HepG2 (cell line): Measurements from ENCODE around the gene UGCG. TPM values are rescaled to one million over a fixed set of nuclear protein-coding genes. Genes with fewer than 3 reads are reported as not detected.

Experiments used
- ATAC-seq: fragments of 200-7000 bp; cut with Tn5 transposase; 3 replicates; pipeline ENCODE4 v1.9.1; 2020; ENCODE audit warnings: mild to moderate bottlenecking, moderate library complexity
- BruUV-seq: library from RNA; stranded (reverse); fragments of 400-500 nt; replicated peaks from 2 replicates; lab custom pipeline; 2021; lab: Mats Ljungman, UMichigan
- CTCF ChIA-PET: fragments of 300-600 bp; formaldehyde crosslinking; extraction: SDS; loops from one replicate; lab custom pipeline; 2021; ENCODE audit warnings: low total read pairs, inconsistent platforms, low intra/inter-chr PET ratio; lab: Yijun Ruan, JAX
- POLR2A ChIA-PET: fragments of 350-600 bp; sonication (Branson Sonifier 250); formaldehyde crosslinking; loops from one replicate; lab custom pipeline; 2020; ENCODE audit warnings: antibody characterized with exemption, inconsistent platforms; lab: Yijun Ruan, JAX
- DNase-seq: peaks from one replicate; pipeline ENCODE4 v3.0.0-alpha.2; 2015; ENCODE audit warnings: low spot score
- FAIRE-seq: peaks from 3 replicates; lab custom pipeline; 2011; peaks lifted over from hg19 to GRCh38; lab: Jason Lieb, UNC
- H2AFZ ChIP-seq: one replicate; pipeline ENCODE4 v1.6.1; 2011; ENCODE audit warnings: low read length, inconsistent platforms
- H3K27ac ChIP-seq: fragments of 300-600 bp; 3 replicates; pipeline ENCODE4 v1.8.0; 2011; ENCODE audit warnings: mixed run types, mild to moderate bottlenecking, mixed read lengths, low read length, inconsistent platforms; ENCODE audit not compliant: insufficient read depth; ENCODE audit errors: extremely low read length
- H3K27me3 ChIP-seq, 2 experiments: fragments of 200-600 bp in 1 of 2; 2 replicates in 1 of 2; 3 replicates in 1 of 2; pipeline versions ENCODE4 v1.6.0 to v1.8.0; 2011; ENCODE audit warnings: low read length in 2 of 2, mild to moderate bottlenecking in 2 of 2, moderate library complexity in 2 of 2, inconsistent platforms in 1 of 2; ENCODE audit not compliant: insufficient read depth in 2 of 2, control insufficient read depth in 1 of 2
- H3K36me3 ChIP-seq, 2 experiments: fragments of 200-600 bp in 1 of 2; replicated peaks in 1 of 2; 2 replicates in 1 of 2; 3 replicates in 1 of 2; pipeline versions ENCODE4 v1.5.1 to v1.8.0; 2011; ENCODE audit warnings: low read length in 2 of 2, inconsistent platforms in 1 of 2; ENCODE audit not compliant: insufficient read depth in 2 of 2, control insufficient read depth in 1 of 2
- H3K4me1 ChIP-seq: 2 replicates; pipeline ENCODE4 v1.5.1; 2012; ENCODE audit warnings: low read length, inconsistent platforms; ENCODE audit not compliant: insufficient read depth
- H3K4me2 ChIP-seq: 2 replicates; pipeline ENCODE4 v1.6.0; 2011; ENCODE audit warnings: low read depth, low read length, inconsistent platforms
- H3K4me3 ChIP-seq, 3 experiments: fragments of 200-600 bp in 1 of 3; sonication (generic), shearing (Covaris generic) in 1 of 3; replicated peaks in 1 of 3; 2 replicates each; pipeline ENCODE4 v1.5.1; 2011 to 2016; ENCODE audit warnings: low read length in 3 of 3, inconsistent platforms in 2 of 3, low read depth in 2 of 3, mild to moderate bottlenecking in 2 of 3, control low read depth in 1 of 3, mixed read lengths in 1 of 3; ENCODE audit not compliant: insufficient read depth in 1 of 3
- H3K79me2 ChIP-seq: one replicate; pipeline ENCODE4 v1.6.1; 2011; ENCODE audit warnings: low read length, inconsistent platforms; ENCODE audit not compliant: insufficient read depth
- H3K9ac ChIP-seq: 2 replicates; pipeline ENCODE4 v1.6.0; 2011; ENCODE audit warnings: mild to moderate bottlenecking, low read depth, low read length, inconsistent platforms; ENCODE audit not compliant: insufficient read depth
- H3K9me3 ChIP-seq: 2 replicates; pipeline ENCODE4 v1.5.1; 2012; ENCODE audit warnings: mild to moderate bottlenecking, low read length
- H4K20me1 ChIP-seq: 2 replicates; pipeline ENCODE4 v1.6.0; 2011; ENCODE audit warnings: inconsistent platforms, mild to moderate bottlenecking, low read length, moderate library complexity; ENCODE audit not compliant: insufficient read depth
- AKAP8 ChIP-seq: sonication (generic); formaldehyde crosslinking; IDR thresholded peaks from 2 replicates; pipeline ENCODE4 v1.5.1; 2020; ENCODE audit warnings: mild to moderate bottlenecking, missing genetic modification reagents
- CERS6 ChIP-seq: sonication (generic); formaldehyde crosslinking; IDR thresholded peaks from 2 replicates; pipeline ENCODE4 v1.5.0; 2020; ENCODE audit warnings: missing genetic modification reagents
- NAIF1 ChIP-seq: sonication (generic); formaldehyde crosslinking; IDR thresholded peaks from 2 replicates; pipeline ENCODE4 v1.5.0; 2020; ENCODE audit warnings: mild to moderate bottlenecking, missing genetic modification reagents, borderline replicate concordance
- RARA ChIP-seq: IDR thresholded peaks from 2 replicates; pipeline ENCODE4 v1.6.1; 2016; ENCODE audit warnings: missing genetic modification reagents, missing compliant biosample characterization
- RBAK ChIP-seq: sonication (generic); formaldehyde crosslinking; IDR thresholded peaks from 2 replicates; pipeline ENCODE4 v1.5.1; 2020; ENCODE audit warnings: mild to moderate bottlenecking, missing genetic modification reagents
- SMARCE1 ChIP-seq: fragments of 450-650 bp; IDR thresholded peaks from 2 replicates; pipeline ENCODE4 v1.6.1; 2017; ENCODE audit warnings: borderline replicate concordance
- TCF7L2 ChIP-seq: IDR thresholded peaks from 2 replicates; pipeline ENCODE4 v1.6.1; 2011; ENCODE audit warnings: mild to moderate bottlenecking, low read depth, low read length, moderate library complexity
- ZBTB14 ChIP-seq: sonication (generic); formaldehyde crosslinking; IDR thresholded peaks from 2 replicates; pipeline ENCODE4 v1.4.0; 2020; ENCODE audit warnings: missing genetic modification reagents
- ZBTB33 ChIP-seq: sonication (generic); formaldehyde crosslinking; IDR thresholded peaks from 2 replicates; pipeline ENCODE4 v1.4.0; 2020; ENCODE audit warnings: missing genetic modification reagents
- ZBTB46 ChIP-seq: sonication (generic); formaldehyde crosslinking; IDR thresholded peaks from 2 replicates; pipeline ENCODE4 v1.4.0; 2020; ENCODE audit warnings: mild to moderate bottlenecking, missing genetic modification reagents, borderline replicate concordance
- ZFP62 ChIP-seq: sonication (generic); formaldehyde crosslinking; IDR thresholded peaks from 2 replicates; pipeline ENCODE4 v1.4.0; 2020; ENCODE audit warnings: missing genetic modification reagents
- ZNF20 ChIP-seq: sonication (generic); formaldehyde crosslinking; IDR thresholded peaks from 2 replicates; pipeline ENCODE4 v1.4.0; 2020; ENCODE audit warnings: mild to moderate bottlenecking, moderate library complexity, missing genetic modification reagents
- ZNF503 ChIP-seq: sonication (generic); formaldehyde crosslinking; IDR thresholded peaks from 2 replicates; pipeline ENCODE4 v1.4.0; 2020; ENCODE audit warnings: missing genetic modification reagents
- ZNF619 ChIP-seq: sonication (generic); formaldehyde crosslinking; IDR thresholded peaks from 2 replicates; pipeline ENCODE4 v1.4.0; 2020; ENCODE audit warnings: mild to moderate bottlenecking, missing genetic modification reagents
- ZNF740 ChIP-seq: sonication (generic); formaldehyde crosslinking; IDR thresholded peaks from 2 replicates; pipeline ENCODE4 v1.4.0; 2020; ENCODE audit warnings: missing genetic modification reagents
- WGBS: methylation state at CpG from one replicate; pipeline ENCODE4 v1.1.6; 2017; ENCODE audit warnings: low lambda C conversion rate; 5-methylcytosine and 5-hydroxymethylcytosine counted together
- in situ Hi-C: cut with HindIII; loops from 2 replicates; pipeline ENCODE4 v1.10.0; 2017; ENCODE audit warnings: low pct_unique_long_range_greater_than_20kb; ENCODE audit not compliant: extremely low pct_ligation_motif_present
- intact Hi-C: fragments of 100-400 bp; cut with micrococcal nuclease; formaldehyde crosslinking; loops from one replicate; pipeline ENCODE4 v1.10.0; 2022; ENCODE audit not compliant: unreplicated experiment
- polyA plus RNA-seq, 8 experiments: library from polyadenylated mRNA; depleted of rRNA in 3 of 8; stranded (reverse) in 7 of 8; unstranded in 1 of 8; fragments of >200 nt; fragmentation: Illumina TruSeq in 4 of 8; extraction: Trizol in 4 of 8; gene quantifications; 2 replicates each; pipeline versions ENCODE4 v1.2.1 to v1.2.3, GENCODE V29; 2011 to 2016; ENCODE audit warnings: low read depth in 4 of 8, missing spikeins in 1 of 8, mixed read lengths in 1 of 8; ENCODE audit not compliant: insufficient read depth in 1 of 8
- total RNA-seq, 5 experiments: library from RNA; depleted of rRNA; stranded (reverse); fragments of >200 nt; fragmentation: Illumina TruSeq; extraction: Trizol; gene quantifications; 2 replicates each; pipeline ENCODE4 v1.2.3, GENCODE V29; 2016; ENCODE audit warnings: low read depth in 1 of 5

UGCG gene
- total and polyA plus RNA-seq, 2 of the 13 experiments (the other 11 are each of a cell fraction or from before 2014, with no cell fraction given), result 10.5 to 13.9 TPM

GRCh38 chr9:111876179-111876578 is 20.4 kb upstream of the UGCG start:
- Histone ChIP-seq H3K9me3 (no peaks in the 10 kb centered on the region), H3K9ac (no peak overlapping the region), H3K4me1 (peaks cover 9% of the 10 kb centered on the region; the same call in 1 of the 2 replicates), H3K36me3 (no peaks in the 10 kb centered on the region), H3K4me2 (no peak overlapping the region), H3K27ac (no peak overlapping the region), H3K4me3 (no peak overlapping the region), H4K20me1 (no peaks in the 10 kb centered on the region), H3K79me2 (no peaks in the 10 kb centered on the region), H3K27me3 (no peaks in the 10 kb centered on the region), H2AFZ (no peak overlapping the region)
- 80% methylated on average over 5 of the region's 5 CpGs for WGBS
- no TSS peak for BruUV-seq
- intact Hi-C loops (no loop called here), in situ Hi-C loops (no loop called here)
- TF ChIP-seq ZBTB33 (CRISPR knock-in tag) (no peak), ZBTB46 (CRISPR knock-in tag) (no peak), ZNF740 (CRISPR knock-in tag) (no peak), CERS6 (CRISPR knock-in tag) (no peak), SMARCE1 (no peak), ZBTB14 (CRISPR knock-in tag) (no peak), ZFP62 (CRISPR knock-in tag) (no peak), ZNF619 (CRISPR knock-in tag) (no peak), TCF7L2 (no peak), RBAK (CRISPR knock-in tag) (no peak), AKAP8 (CRISPR knock-in tag) (no peak), NAIF1 (no peak), ZNF20 (CRISPR knock-in tag) (no peak), RARA (CRISPR knock-in tag) (no peak), ZNF503 (CRISPR knock-in tag) (no peak)
- DNase-seq, result no peak
- no peak for ATAC-seq
- FAIRE-seq, result no peak
- CTCF ChIA-PET, result no interaction called here
- POLR2A ChIA-PET, result no interaction called here
